OCI-LY7 (cell line): Measurements from ENCODE around the gene PLCL2. TPM values are rescaled to one million over a fixed set of nuclear protein-coding genes. Genes with fewer than 3 reads are reported as not detected.

ENCODE experiments used
- BruUV-seq: library from RNA; stranded (reverse); fragments of 400-500 nt; replicated peaks from 2 replicates; lab custom pipeline; 2021; lab: Mats Ljungman, UMichigan
- CTCF ChIA-PET: fragments of 300-600 bp; sonication (Branson Sonifier 250); formaldehyde crosslinking; loops from one replicate; lab custom pipeline; 2022; ENCODE audit warnings: antibody characterized with exemption; ENCODE audit not compliant: unreplicated experiment; lab: Charles Lee
- POLR2A ChIA-PET: fragments of 300-600 bp; sonication (Branson Sonifier 250); formaldehyde crosslinking; loops from one replicate; lab custom pipeline; 2022; ENCODE audit warnings: antibody characterized with exemption; lab: Charles Lee
- DNase-seq: peaks from one replicate; pipeline ENCODE4 v3.0.0-alpha.2; 2015; ENCODE audit warnings: low spot score
- H2AFZ ChIP-seq: fragments of 200-600 bp; sonication (generic), shearing (Covaris generic); 2 replicates; pipeline ENCODE4 v1.6.1; 2014; ENCODE audit warnings: mild to moderate bottlenecking, antibody characterized with exemption, low read length, moderate library complexity
- H3K27ac ChIP-seq: fragments of 200-600 bp; sonication (generic); 2 replicates; pipeline ENCODE4 v1.5.1; 2014; ENCODE audit warnings: mixed run types, low read depth, mild to moderate bottlenecking, moderate library complexity, low read length, inconsistent platforms; ENCODE audit not compliant: poor library complexity, severe bottlenecking
- H3K36me3 ChIP-seq: fragments of 200-600 bp; sonication (generic); 2 replicates; pipeline ENCODE4 v1.6.1; 2014; ENCODE audit warnings: mild to moderate bottlenecking, antibody characterized with exemption, low read length, moderate library complexity, mixed read lengths; ENCODE audit not compliant: insufficient read depth
- H3K4me1 ChIP-seq: fragments of 200-600 bp; sonication (generic); 2 replicates; pipeline ENCODE4 v1.5.1; 2014; ENCODE audit warnings: mild to moderate bottlenecking, low read length; ENCODE audit not compliant: insufficient read depth, poor library complexity, severe bottlenecking
- H3K4me2 ChIP-seq: fragments of 200-600 bp; sonication (generic); 2 replicates; pipeline ENCODE4 v1.6.1; 2014; ENCODE audit warnings: mild to moderate bottlenecking, low read length
- H3K4me3 ChIP-seq: fragments of 200-600 bp; sonication (generic); 2 replicates; pipeline ENCODE4 v1.5.1; 2014; ENCODE audit warnings: mild to moderate bottlenecking, low read depth, low read length; ENCODE audit not compliant: poor library complexity, severe bottlenecking
- H3K79me2 ChIP-seq: fragments of 200-600 bp; sonication (generic); 2 replicates; pipeline ENCODE4 v1.6.1; 2016; ENCODE audit warnings: low read depth, mild to moderate bottlenecking, low read length, moderate library complexity, mixed read lengths; ENCODE audit not compliant: insufficient read depth
- H3K9me2 ChIP-seq: fragments of 200-600 bp; sonication (generic); 2 replicates; pipeline ENCODE4 v1.6.1; 2016; ENCODE audit warnings: mild to moderate bottlenecking, low read length, mixed read lengths; ENCODE audit not compliant: insufficient read depth
- H3K9me3 ChIP-seq: fragments of 200-600 bp; sonication (generic); 2 replicates; pipeline ENCODE4 v1.6.1; 2014; ENCODE audit warnings: mild to moderate bottlenecking, mixed run types, low read length, mixed read lengths
- H4K20me1 ChIP-seq: fragments of 200-600 bp; sonication (generic); 2 replicates; pipeline ENCODE4 v1.6.1; 2014; ENCODE audit warnings: mild to moderate bottlenecking, antibody characterized with exemption, low read length, moderate library complexity, mixed read lengths; ENCODE audit not compliant: insufficient read depth
- CTCF ChIP-seq: fragments of 200-600 bp; sonication (generic); conservative IDR thresholded peaks from 2 replicates; pipeline ENCODE4 v1.5.1; 2014; ENCODE audit warnings: mild to moderate bottlenecking, antibody characterized with exemption, low read length, moderate library complexity, mixed read lengths
- EZH2phosphoT487 ChIP-seq: fragments of 200-600 bp; sonication (generic); IDR thresholded peaks from 2 replicates; pipeline ENCODE4 v1.6.1; 2018; ENCODE audit warnings: low read depth, borderline replicate concordance, mild to moderate bottlenecking, mixed run types, antibody characterized with exemption, low read length, moderate library complexity, mixed read lengths
- intact Hi-C: fragments of 100-400 bp; cut with micrococcal nuclease; formaldehyde crosslinking; loops from one replicate; pipeline ENCODE4 v1.10.0; 2022; ENCODE audit not compliant: unreplicated experiment
- total RNA-seq, 2 experiments: library from RNA; depleted of rRNA in 1 of 2; stranded (reverse); fragments of >200 nt in 1 of 2; shearing (Covaris generic) in 1 of 2; gene quantifications; 2 replicates each; pipeline ENCODE4 v1.2.3, GENCODE V29; 2014 to 2022

The PLCL2 gene
- total RNA-seq, 2 experiments from 2014 or later = 34.1 to 41.6 TPM

- Histone ChIP-seq H3K27ac (no peak overlapping the region), H2AFZ (no peak overlapping the region), H3K36me3 (peaks cover 40% of the 10 kb centered on the region), H3K4me2 (no peak overlapping the region), H3K9me2 (no peaks in the 10 kb centered on the region), H4K20me1 (no peaks in the 10 kb centered on the region), H3K79me2 (no peaks in the 10 kb centered on the region), H3K9me3 (no peaks in the 10 kb centered on the region), H3K4me3 (no peak overlapping the region), H3K4me1 (no peaks in the 10 kb centered on the region)
- no peak for DNase-seq
- POLR2A ChIA-PET = interaction anchor here (0.6 to 1.7 kb wide), 3 partner anchors 50 to 263 kb away, joined by 3 to 5 read pairs (median 3); no protein-coding TSS in a partner anchor
- no TSS peak for BruUV-seq
- TF ChIP-seq CTCF (no peak), EZH2phosphoT487 (no peak)
- CTCF ChIA-PET = no interaction called here
- intact Hi-C loops = no loop called here
These were observed 205.7 kb downstream of the PLCL2 start for GRCh38 chr3:17090280-17090983.

- Histone ChIP-seq H3K4me2 (no peak overlapping the region), H2AFZ (no peak overlapping the region), H3K9me2 (no peaks in the 10 kb centered on the region), H3K79me2 (no peaks in the 10 kb centered on the region), H3K4me3 (no peak overlapping the region), H3K4me1 (no peaks in the 10 kb centered on the region), H3K36me3 (peaks cover 32% of the 10 kb centered on the region), H3K9me3 (no peaks in the 10 kb centered on the region), H4K20me1 (no peaks in the 10 kb centered on the region), H3K27ac (no peak overlapping the region)
- POLR2A ChIA-PET = no interaction called here
- no TSS peak for BruUV-seq
- CTCF ChIA-PET = no interaction called here
- DNase-seq = no peak
- TF ChIP-seq CTCF (no peak), EZH2phosphoT487 (no peak)
- intact Hi-C loops = no loop called here
These were observed 207.3 kb downstream of the PLCL2 start for GRCh38 chr3:17091910-17092582.

GRCh38 chr3:17092583-17092933, 207.8 kb downstream of the PLCL2 start:
- H3K4me2 ChIP-seq = no peak overlapping the region
- peaks cover 32% of the 10 kb centered on the region for H3K36me3 ChIP-seq
- ChIA-PET CTCF (no interaction called here), POLR2A (no interaction called here)
- H3K9me3 ChIP-seq = no peaks in the 10 kb centered on the region
- no peaks in the 10 kb centered on the region for H3K79me2 ChIP-seq
- DNase-seq = no peak
- no peak overlapping the region for H2AFZ ChIP-seq
- H3K4me3 ChIP-seq = no peak overlapping the region
- no peak overlapping the region for H3K27ac ChIP-seq
- intact Hi-C loops = no loop called here
- TF ChIP-seq EZH2phosphoT487 = no peak
- TF ChIP-seq CTCF = no peak
- H3K9me2 ChIP-seq = no peaks in the 10 kb centered on the region
- BruUV-seq = no TSS peak
- no peaks in the 10 kb centered on the region for H3K4me1 ChIP-seq
- H4K20me1 ChIP-seq = no peaks in the 10 kb centered on the region
